ENCODE measurements around the gene CNEP1R1.

CNEP1R1 gene

DNA sequence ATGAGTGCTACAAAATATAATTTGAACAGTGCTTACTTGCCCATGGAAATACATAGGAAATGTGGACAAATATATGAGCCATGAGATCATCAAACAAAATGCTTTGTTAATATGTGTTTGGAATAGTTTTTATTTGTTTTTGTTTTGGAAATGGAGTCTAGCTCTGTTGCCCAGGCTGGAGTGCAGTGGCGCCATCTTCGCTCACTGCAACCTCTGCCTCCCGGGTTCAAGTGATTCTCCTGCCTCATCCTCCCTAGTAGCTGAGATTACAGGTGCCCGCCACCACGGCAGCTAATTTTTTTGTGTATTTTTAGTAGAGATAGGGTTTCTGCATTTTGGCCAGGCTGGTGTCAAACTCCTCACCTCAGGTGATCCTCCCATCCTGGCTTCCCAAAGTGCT lies 2.8 kb downstream of the CNEP1R1 start:
- no peak for TF ChIP-seq JUND (IDR thresholded peaks at IDR 0.05; ENCODE audit: low read depth)
- in situ Hi-C loops (cut with HindIII; ENCODE audit: low pct_unique_long_range_greater_than_20kb, low sequenced_read_pairs): no loop called here

GRCh38 chr16:50035468-50035992 lies 10.5 kb downstream of the CNEP1R1 start:
- DNase-seq (ENCODE audit: low read depth in 1 of 2, low spot score in 1 of 2): no peak
- TF ChIP-seq JUND (IDR thresholded peaks at IDR 0.05; ENCODE audit: low read depth): no peak

More for the DNA sequence above, 2.8 kb downstream of the CNEP1R1 start:
- no peak for DNase-seq (ENCODE audit: low read depth in 1 of 2, low spot score in 1 of 2)

DNA sequence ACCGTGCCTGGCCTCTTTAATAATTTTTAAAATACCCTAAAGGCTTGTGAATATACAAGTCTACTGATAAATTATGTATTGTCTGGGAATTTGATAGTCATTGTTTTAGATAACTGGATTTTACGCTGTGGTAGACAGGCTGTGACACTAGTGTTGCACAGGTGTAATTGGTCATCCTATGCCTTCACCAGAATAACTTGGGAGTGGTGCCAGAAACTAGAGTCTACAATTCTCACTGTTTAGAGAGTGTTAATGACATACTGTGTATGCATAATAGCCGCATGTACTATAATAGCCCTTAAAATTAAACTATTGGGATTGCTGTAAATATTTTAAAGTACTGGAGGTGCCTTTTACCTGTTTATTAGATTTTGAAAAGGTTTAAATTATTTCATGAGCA lies 11.4 kb downstream of the CNEP1R1 start:
- TF ChIP-seq JUND (IDR thresholded peaks at IDR 0.05; ENCODE audit: low read depth): no peak
- in situ Hi-C loops (cut with HindIII; ENCODE audit: low pct_unique_long_range_greater_than_20kb, low sequenced_read_pairs): no loop called here
- DNase-seq (ENCODE audit: low read depth in 1 of 2, low spot score in 1 of 2): no peak

More at GRCh38 chr16:50035468-50035992, 10.5 kb downstream of the CNEP1R1 start:
- in situ Hi-C loops (cut with HindIII; ENCODE audit: low pct_unique_long_range_greater_than_20kb, low sequenced_read_pairs): no loop called here

- DNase-seq (ENCODE audit: low read depth in 1 of 2, low spot score in 1 of 2): no peak
- in situ Hi-C loops (cut with HindIII; ENCODE audit: low pct_unique_long_range_greater_than_20kb, low sequenced_read_pairs): no loop called here
These were observed 12.7 kb downstream of the CNEP1R1 start for GRCh38 chr16:50037662-50038220.

DNA sequence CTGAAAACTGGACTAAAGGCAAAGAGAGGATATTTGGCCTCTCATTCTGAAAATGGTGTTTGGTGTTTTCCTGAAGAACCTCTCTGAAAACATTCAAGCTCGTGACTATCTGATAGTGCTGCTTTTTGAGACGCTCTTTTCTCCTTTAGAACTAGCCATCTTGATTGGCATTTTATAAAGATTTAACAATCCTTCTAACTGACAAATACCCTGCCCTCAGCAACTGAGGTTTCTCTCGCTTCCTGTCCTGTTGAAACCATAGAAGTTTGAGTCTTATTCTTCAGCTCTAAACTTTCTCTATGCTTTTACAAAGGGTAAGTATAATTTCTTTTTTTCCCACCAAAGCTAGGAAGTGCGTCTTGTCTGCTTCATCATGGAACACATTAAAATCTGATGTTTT lies 13.3 kb downstream of the CNEP1R1 start:
- no peak for TF ChIP-seq JUND (IDR thresholded peaks at IDR 0.05; ENCODE audit: low read depth)
- DNase-seq (ENCODE audit: low read depth in 1 of 2, low spot score in 1 of 2): no peak
- in situ Hi-C loops (cut with HindIII; ENCODE audit: low pct_unique_long_range_greater_than_20kb, low sequenced_read_pairs): no loop called here

More at GRCh38 chr16:50037662-50038220, 12.7 kb downstream of the CNEP1R1 start:
- TF ChIP-seq JUND (IDR thresholded peaks at IDR 0.05; ENCODE audit: low read depth): no peak

DNA sequence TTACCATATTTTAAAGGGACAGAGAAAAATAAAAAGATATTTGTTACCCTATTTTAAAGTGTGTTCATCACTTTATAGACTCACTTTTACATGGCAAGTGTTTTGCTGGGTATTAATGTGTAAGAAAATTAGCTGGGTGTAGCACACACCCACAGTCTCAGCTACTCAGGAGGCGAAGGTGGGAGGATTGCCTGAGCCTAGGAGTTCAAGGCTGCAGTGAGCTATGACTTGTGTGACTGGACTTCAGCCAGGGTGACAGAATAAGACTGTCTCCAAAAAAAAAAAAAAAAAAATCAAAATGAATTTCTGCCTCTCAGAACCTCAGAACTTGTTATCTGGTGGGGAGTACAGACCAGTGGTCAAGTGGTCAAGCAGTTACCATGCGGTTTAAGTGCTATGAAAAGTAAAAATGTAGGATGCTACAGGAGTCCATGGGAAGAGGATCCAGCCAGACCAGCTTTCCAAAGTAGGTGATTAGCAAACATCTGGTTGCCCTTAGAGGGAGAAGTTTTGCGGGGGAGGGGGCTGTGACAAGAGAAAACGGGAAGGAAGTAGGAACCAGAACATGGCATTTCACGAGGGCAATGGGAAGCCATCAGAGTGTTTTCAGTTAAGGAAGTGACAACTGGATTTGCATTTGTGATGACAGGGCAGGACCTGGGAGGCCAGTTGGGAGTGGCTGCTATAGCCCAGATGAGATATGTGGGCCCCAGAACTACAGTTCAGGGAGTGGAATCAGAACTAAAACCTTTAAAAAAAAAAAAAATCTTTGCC lies 13.9 kb downstream of the CNEP1R1 start:
- no peak for DNase-seq (ENCODE audit: low read depth in 1 of 2, low spot score in 1 of 2)
- in situ Hi-C loops (cut with HindIII; ENCODE audit: low pct_unique_long_range_greater_than_20kb, low sequenced_read_pairs): no loop called here
- TF ChIP-seq JUND (IDR thresholded peaks at IDR 0.05; ENCODE audit: low read depth): no peak

GRCh38 chr16:50040018-50040417 lies 15.0 kb downstream of the CNEP1R1 start:
- in situ Hi-C loops (cut with HindIII; ENCODE audit: low pct_unique_long_range_greater_than_20kb, low sequenced_read_pairs): no loop called here
- DNase-seq (ENCODE audit: low read depth in 1 of 2, low spot score in 1 of 2): no peak
- no peak for TF ChIP-seq JUND (IDR thresholded peaks at IDR 0.05; ENCODE audit: low read depth)

DNA sequence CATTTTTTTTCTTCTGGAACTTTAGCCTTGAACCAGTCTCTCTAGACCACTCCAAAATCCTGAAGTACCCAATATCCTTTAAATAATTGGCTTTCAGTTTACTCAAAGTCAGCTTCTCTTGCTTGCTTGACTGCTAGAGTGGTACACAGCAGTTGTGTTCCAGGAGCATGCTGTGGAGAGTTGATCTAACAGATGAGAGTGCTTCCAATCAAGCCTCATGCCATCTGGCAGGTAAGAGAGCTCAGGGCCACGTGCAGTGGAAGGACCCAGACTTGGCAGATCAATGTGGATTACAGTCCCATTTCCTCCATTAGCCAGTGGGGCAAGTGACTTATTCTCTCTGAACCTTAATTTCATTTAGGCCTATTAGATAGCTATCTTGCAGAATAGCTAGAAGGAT lies 15.7 kb downstream of the CNEP1R1 start:
- in situ Hi-C loops (cut with HindIII; ENCODE audit: low pct_unique_long_range_greater_than_20kb, low sequenced_read_pairs): no loop called here
- no peak for DNase-seq (ENCODE audit: low read depth in 1 of 2, low spot score in 1 of 2)
- TF ChIP-seq JUND (IDR thresholded peaks at IDR 0.05; ENCODE audit: low read depth): no peak

DNA sequence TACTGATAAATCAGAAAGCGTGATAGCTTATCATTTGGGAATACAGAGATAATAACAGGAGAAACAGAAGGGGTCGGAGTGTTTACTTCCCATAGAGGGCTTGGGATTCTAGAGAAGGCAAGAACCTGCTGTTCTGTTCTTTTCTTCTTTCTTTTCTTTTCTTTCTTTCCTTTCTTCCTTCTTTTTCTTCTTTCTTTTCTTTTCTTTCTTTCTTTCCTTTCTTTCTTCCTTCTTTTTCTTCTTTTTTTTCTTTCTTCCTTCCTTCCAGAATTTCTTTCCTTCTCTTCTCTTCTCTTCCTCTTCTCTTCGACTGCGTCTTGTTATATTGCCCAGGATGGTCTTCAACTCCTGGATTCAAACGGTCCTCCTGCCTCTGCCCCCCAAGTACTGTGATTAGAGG lies 18.3 kb downstream of the CNEP1R1 start:
- in situ Hi-C loops (cut with HindIII; ENCODE audit: low pct_unique_long_range_greater_than_20kb, low sequenced_read_pairs): no loop called here
- DNase-seq (ENCODE audit: low read depth in 1 of 2, low spot score in 1 of 2): no peak
- TF ChIP-seq JUND (IDR thresholded peaks at IDR 0.05; ENCODE audit: low read depth): no peak

DNA sequence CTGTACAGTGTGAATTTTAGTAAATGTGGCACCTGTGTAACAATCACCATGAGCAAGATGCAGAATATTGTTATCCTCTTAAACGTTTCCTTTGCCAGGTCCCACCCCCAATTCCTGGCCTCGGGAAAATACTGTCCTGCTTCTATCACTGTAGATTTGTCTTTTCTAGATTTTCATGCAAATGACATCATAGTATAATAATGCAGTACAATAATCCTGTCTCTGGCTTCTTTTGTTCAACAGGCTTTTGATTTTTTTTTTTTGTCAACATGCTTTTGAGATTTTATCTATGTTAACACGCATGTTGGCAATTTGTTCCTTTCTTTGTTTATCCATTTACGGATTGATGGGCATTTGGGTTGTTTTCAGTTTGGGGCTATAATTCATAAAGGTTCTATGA lies 20.4 kb downstream of the CNEP1R1 start:
- DNase-seq (ENCODE audit: low read depth in 1 of 2, low spot score in 1 of 2): no peak
- in situ Hi-C loops (cut with HindIII; ENCODE audit: low pct_unique_long_range_greater_than_20kb, low sequenced_read_pairs): no loop called here
- no peak for TF ChIP-seq JUND (IDR thresholded peaks at IDR 0.05; ENCODE audit: low read depth)

GRCh38 chr16:50046853-50047252 lies 21.8 kb downstream of the CNEP1R1 start:
- no peak for TF ChIP-seq JUND (IDR thresholded peaks at IDR 0.05; ENCODE audit: low read depth)
- in situ Hi-C loops (cut with HindIII; ENCODE audit: low pct_unique_long_range_greater_than_20kb, low sequenced_read_pairs): no loop called here
- DNase-seq (ENCODE audit: low read depth in 1 of 2, low spot score in 1 of 2): no peak

GRCh38 chr16:50047864-50048263 lies 22.8 kb downstream of the CNEP1R1 start:
- DNase-seq (ENCODE audit: low read depth in 1 of 2, low spot score in 1 of 2): no peak
- no peak for TF ChIP-seq JUND (IDR thresholded peaks at IDR 0.05; ENCODE audit: low read depth)
- in situ Hi-C loops (cut with HindIII; ENCODE audit: low pct_unique_long_range_greater_than_20kb, low sequenced_read_pairs): no loop called here

DNA sequence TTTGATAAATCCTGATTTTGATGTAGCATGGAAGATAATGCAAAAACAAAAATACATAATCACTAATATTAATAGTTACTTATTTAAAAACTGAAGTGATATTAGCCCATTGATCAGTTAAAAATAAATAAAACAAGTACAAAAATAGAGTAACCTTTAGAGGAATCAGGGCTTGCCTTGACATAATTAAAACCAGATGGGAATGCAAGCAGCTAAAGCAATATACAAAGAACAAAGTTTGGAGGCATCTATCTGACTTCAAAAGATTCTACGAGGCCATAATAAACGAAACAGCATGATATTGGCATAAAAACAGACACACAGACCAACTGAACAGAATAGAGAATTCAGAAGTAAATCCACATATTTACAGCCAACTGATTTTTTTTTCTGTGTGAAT lies 25.8 kb downstream of the CNEP1R1 start:
- no peak for TF ChIP-seq JUND (IDR thresholded peaks at IDR 0.05; ENCODE audit: low read depth)
- in situ Hi-C loops (cut with HindIII; ENCODE audit: low pct_unique_long_range_greater_than_20kb, low sequenced_read_pairs): no loop called here
- DNase-seq (ENCODE audit: low read depth in 1 of 2, low spot score in 1 of 2): no peak
